ENCODE measurements around the gene ARVCF. TPM values are rescaled to one million over a fixed set of nuclear protein-coding genes. Genes with fewer than 3 reads are reported as not detected.

ARVCF gene
- total RNA-seq, 4 donors from 2014 or later = 47.5 to 98.3 (median 80.6) TPM

DNA sequence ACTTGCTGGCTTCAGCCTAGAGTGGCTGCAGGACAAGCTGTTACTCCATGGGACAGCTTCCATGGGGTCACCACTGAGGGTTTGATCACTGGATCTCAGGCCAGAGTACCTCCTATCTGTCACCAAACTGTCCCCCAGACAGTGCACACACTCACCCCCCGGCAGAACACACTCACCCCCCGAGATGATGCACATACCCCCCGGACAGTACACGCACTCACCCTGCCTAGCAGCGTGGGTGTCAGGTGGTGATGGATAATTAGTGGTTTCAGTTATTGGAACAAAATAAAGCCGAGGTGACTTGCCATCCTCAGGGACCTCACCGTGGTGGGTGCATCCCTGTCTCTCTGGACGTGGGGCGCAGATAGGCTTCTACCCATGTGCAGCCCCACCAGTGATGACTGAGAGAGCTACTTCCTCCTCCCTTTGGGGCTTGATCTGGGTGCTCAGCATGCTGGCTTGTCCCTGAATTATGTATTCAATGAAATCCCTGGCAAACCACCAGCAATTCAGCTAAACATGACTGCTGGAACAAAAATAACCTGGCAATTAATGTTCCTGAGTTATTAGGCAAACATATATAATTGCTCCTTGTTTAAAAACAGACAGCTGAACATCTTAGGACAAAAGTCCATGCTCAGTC is 23.2 kb upstream of the ARVCF start:
- peaks cover 0 to 3% (median 0%) of the 10 kb centered on the region in 4 donors for H3K4me1 ChIP-seq
- 88 to 90% methylated on average over 9 of the region's 9 CpGs for WGBS, 2 donors
- DNase-seq (ENCODE audit: low spot score in 2 of 2) = no peak
- H3K27ac ChIP-seq = no peak overlapping the region
- H3K9me3 ChIP-seq = no peaks in the 10 kb centered on the region
- H3K27me3 ChIP-seq = no peaks in the 10 kb centered on the region
- no peak overlapping the region for H3K4me3 ChIP-seq
- peaks cover 0 to 83% (median 14%) of the 10 kb centered on the region in 3 donors for H3K36me3 ChIP-seq
- TF ChIP-seq EP300 (IDR thresholded peaks at IDR 0.05) (no peak), POLR2A (IDR thresholded peaks at IDR 0.05) (no peak)
- TF ChIP-seq, protein P1, sequence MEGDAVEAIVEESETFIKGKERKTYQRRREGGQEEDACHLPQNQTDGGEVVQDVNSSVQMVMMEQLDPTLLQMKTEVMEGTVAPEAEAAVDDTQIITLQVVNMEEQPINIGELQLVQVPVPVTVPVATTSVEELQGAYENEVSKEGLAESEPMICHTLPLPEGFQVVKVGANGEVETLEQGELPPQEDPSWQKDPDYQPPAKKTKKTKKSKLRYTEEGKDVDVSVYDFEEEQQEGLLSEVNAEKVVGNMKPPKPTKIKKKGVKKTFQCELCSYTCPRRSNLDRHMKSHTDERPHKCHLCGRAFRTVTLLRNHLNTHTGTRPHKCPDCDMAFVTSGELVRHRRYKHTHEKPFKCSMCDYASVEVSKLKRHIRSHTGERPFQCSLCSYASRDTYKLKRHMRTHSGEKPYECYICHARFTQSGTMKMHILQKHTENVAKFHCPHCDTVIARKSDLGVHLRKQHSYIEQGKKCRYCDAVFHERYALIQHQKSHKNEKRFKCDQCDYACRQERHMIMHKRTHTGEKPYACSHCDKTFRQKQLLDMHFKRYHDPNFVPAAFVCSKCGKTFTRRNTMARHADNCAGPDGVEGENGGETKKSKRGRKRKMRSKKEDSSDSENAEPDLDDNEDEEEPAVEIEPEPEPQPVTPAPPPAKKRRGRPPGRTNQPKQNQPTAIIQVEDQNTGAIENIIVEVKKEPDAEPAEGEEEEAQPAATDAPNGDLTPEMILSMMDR (IDR thresholded peaks at IDR 0.05) = no peak

DNA sequence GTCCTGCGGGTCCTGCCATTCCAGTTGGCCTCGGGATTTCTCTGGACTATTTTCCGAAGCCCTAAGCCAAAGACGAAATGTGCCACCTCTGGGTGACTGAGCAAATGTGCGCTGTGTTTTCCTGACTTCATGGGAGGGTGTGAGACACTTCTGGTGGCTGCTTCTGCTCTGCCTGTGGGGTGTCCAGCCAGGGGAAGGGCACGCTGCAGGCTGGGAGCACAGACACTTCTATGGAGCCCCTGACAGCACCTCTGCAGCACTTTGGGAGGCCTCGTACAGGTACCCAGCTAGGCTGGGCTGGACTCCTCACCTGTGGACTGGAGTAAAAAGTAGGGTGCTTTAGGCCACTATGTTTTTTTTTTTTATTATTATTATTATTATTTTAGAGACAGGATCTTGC is 22.0 kb upstream of the ARVCF start:
- peaks cover 0 to 71% (median 10%) of the 10 kb centered on the region in 3 donors for H3K36me3 ChIP-seq
- no peak overlapping the region for H3K4me3 ChIP-seq
- 84 to 93% methylated on average over 6 to 7 of the region's 7 CpGs for WGBS, 2 donors
- DNase-seq (ENCODE audit: low spot score in 2 of 2) = no peak
- H3K9me3 ChIP-seq = no peaks in the 10 kb centered on the region
- H3K27me3 ChIP-seq = no peaks in the 10 kb centered on the region
- no peak overlapping the region for H3K27ac ChIP-seq
- H3K4me1 ChIP-seq = peaks cover 0 to 11% (median 0%) of the 10 kb centered on the region in 4 donors
- TF ChIP-seq, protein P1 (IDR thresholded peaks at IDR 0.05) = no peak
- TF ChIP-seq EP300 (IDR thresholded peaks at IDR 0.05) (no peak), POLR2A (IDR thresholded peaks at IDR 0.05) (no peak)

DNA sequence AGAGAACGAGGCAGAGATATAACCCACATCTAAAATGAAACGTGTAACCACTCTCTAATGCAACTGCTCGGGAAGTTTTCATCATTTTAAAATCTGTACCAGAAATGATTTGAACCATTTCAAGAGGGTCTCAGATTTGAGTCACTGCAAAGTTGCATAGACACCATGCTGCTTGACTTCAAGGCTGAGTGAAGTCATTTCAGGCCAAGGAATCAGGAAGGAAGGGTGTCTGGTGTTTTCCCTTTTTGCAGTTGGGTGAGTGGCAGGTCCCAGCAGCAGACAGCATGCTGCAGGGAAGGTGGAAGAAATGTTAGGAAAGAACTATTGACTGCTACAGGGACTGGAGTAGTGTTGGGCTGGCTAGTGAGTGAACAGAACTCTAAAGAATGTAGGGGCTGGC is 20.8 kb upstream of the ARVCF start:
- Histone ChIP-seq H3K4me1 (peaks cover 0 to 23% (median 8%) of the 10 kb centered on the region in 4 donors), H3K4me3 (no peak overlapping the region), H3K27me3 (no peaks in the 10 kb centered on the region), H3K36me3 (peaks cover 0 to 59% (median 4%) of the 10 kb centered on the region in 3 donors), H3K27ac (no peak overlapping the region), H3K9me3 (no peaks in the 10 kb centered on the region)
- no peak for DNase-seq (ENCODE audit: low spot score in 2 of 2)
- 86% methylated on average over 3 of the region's 3 CpGs for WGBS, 2 donors
- TF ChIP-seq EP300 (IDR thresholded peaks at IDR 0.05) (no peak), POLR2A (IDR thresholded peaks at IDR 0.05) (no peak)
- TF ChIP-seq, protein P1 (IDR thresholded peaks at IDR 0.05) = no peak

DNA sequence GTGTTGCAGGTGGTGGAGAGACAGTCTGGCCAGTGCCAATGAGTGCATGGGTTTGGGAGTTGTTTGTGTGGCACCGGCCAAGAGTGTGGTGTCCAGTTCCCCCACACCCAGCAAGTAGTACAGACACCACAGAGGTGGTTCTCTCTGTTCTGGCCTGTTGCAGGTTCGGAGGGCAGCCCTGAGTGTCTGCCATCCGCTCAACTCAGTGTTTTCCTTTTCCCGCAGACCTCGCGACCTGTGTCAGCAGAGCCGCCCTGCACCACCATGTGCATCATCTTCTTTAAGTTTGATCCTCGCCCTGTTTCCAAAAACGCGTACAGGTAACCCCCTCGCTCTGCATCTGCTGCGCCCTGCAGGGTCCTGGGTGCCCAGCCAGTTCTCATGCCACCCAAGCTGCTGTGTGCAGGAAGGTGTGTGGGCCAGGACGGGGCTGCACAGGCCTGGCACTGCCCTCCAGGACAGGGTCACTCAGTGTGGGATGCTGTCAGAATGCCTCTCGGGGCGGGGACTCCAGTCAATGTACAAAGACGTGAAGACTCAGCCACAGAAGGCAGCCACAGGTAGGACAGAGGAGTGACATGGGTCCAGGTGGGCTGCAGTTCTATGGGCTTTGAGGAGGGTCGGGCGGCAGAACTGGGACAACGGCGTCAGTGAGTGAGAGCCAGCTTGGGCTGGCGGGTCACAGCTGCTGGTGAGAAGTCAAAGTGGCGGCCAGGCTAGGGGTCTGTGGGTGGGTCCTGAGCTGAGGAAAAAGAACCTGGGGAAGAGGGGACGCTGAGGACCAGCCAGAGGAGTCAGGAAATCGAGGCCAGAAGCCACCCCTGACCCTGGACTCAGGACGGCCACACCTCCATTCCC is 20.1 kb upstream of the ARVCF start:
- 90 to 96% methylated on average over 24 to 25 of the region's 25 CpGs for WGBS, 2 donors
- Histone ChIP-seq H3K27me3 (no peaks in the 10 kb centered on the region), H3K27ac (no peak overlapping the region), H3K9me3 (no peaks in the 10 kb centered on the region), H3K36me3 (peaks cover 0 to 56% (median 4%) of the 10 kb centered on the region in 3 donors), H3K4me1 (peaks cover 0 to 29% (median 9%) of the 10 kb centered on the region in 4 donors), H3K4me3 (no peak overlapping the region)
- TF ChIP-seq POLR2A (IDR thresholded peaks at IDR 0.05) (no peak), EP300 (IDR thresholded peaks at IDR 0.05) (no peak)
- TF ChIP-seq, protein P1 (IDR thresholded peaks at IDR 0.05) = no peak
- no peak for DNase-seq (ENCODE audit: low spot score in 2 of 2)

DNA sequence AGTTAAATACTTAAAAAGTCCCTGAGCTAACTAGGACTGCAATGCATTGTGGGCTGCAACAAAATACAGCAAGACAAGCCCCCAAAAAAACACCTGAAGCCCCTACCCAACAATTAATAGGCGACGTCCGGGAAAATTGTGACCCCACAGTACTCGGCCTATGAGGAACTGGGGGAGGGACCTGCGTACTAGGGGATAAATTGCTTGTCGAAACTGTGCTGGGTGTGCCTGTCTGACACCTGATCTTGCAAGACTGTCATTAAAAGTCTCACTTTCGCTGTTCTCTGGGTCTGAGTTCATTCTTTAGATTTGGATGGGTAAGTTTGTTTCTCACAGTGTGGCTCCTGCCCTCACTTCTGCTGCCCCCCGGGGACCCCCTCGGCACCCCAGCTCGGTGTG is 19.5 kb upstream of the ARVCF start:
- no peak for DNase-seq (ENCODE audit: low spot score in 2 of 2)
- Histone ChIP-seq H3K27ac (no peak overlapping the region), H3K27me3 (no peaks in the 10 kb centered on the region), H3K4me3 (no peak overlapping the region), H3K9me3 (no peaks in the 10 kb centered on the region), H3K4me1 (peaks cover 0 to 32% (median 9%) of the 10 kb centered on the region in 4 donors), H3K36me3 (peaks cover 0 to 56% (median 4%) of the 10 kb centered on the region in 3 donors)
- TF ChIP-seq, protein P1 (IDR thresholded peaks at IDR 0.05) = no peak
- TF ChIP-seq POLR2A (IDR thresholded peaks at IDR 0.05) (no peak), EP300 (IDR thresholded peaks at IDR 0.05) (no peak)
- 88 to 93% methylated on average over 10 of the region's 10 CpGs for WGBS, 2 donors
